NCI-H2107 treated with DMSO at 0.1 percent for 48 hours (cell line): ENCODE measurements around the gene UBE2B.
A peak's percentile ranks its signal among the peaks of the same experiment; 100 is the strongest.
"Not testable (repeated sequence)": the region's sequence is repeated elsewhere in the genome, so short reads cannot be mapped to it uniquely, and the experiment has no call there.

Experiments used
- DNase-seq: peaks from one replicate; lab custom pipeline; 2025; ENCODE audit not compliant: unreplicated experiment; lab: John Stamatoyannopoulos, UW

Gene UBE2B

GRCh38 chr5:134398609-134399155 lies 27.3 kb downstream of the UBE2B start:
- DNase-seq: no peak

GRCh38 chr5:134403951-134404350 lies 32.6 kb downstream of the UBE2B start:
- no peak for DNase-seq

GRCh38 chr5:134406390-134406789 lies 35.0 kb downstream of the UBE2B start:
- no peak for DNase-seq

GRCh38 chr5:134409321-134409720 lies 38.0 kb downstream of the UBE2B start:
- DNase-seq: no peak

GRCh38 chr5:134410822-134411221 lies 39.5 kb downstream of the UBE2B start:
- no peak for DNase-seq

- DNase-seq: no peak
These were observed 39.8 kb downstream of the UBE2B start for GRCh38 chr5:134411228-134411545.

- DNase-seq: peak; percentile 19
These were observed 40.3 kb downstream of the UBE2B start, which contains the start of gene CDKN2AIPNL for GRCh38 chr5:134411546-134412266. CDKN2AIPNL (minus strand) TSS chr5:134411881; CDS start chr5:134411854, 27 bp downstream.

GRCh38 chr5:134413046-134413445 lies 41.7 kb downstream of the UBE2B start:
- no peak for DNase-seq

GRCh38 chr5:134417707-134418106 lies 46.3 kb downstream of the UBE2B start:
- no peak for DNase-seq

GRCh38 chr5:134418958-134419357 lies 47.6 kb downstream of the UBE2B start:
- DNase-seq: no peak

- DNase-seq: no peak
These were observed 49.0 kb downstream of the UBE2B start for GRCh38 chr5:134420343-134420742.

- DNase-seq: not testable (repeated sequence)
These were observed 49.7 kb downstream of the UBE2B start for GRCh38 chr5:134421038-134421437.

- DNase-seq: no peak
These were observed 51.5 kb downstream of the UBE2B start for GRCh38 chr5:134422791-134423365.

GRCh38 chr5:134423376-134423775 lies 52.0 kb downstream of the UBE2B start:
- no peak for DNase-seq

GRCh38 chr5:134426361-134426760 lies 55.0 kb downstream of the UBE2B start:
- DNase-seq: no peak

GRCh38 chr5:134427540-134428041 lies 56.2 kb downstream of the UBE2B start:
- DNase-seq: no peak

GRCh38 chr5:134430001-134430569 lies 58.7 kb downstream of the UBE2B start:
- no peak for DNase-seq

- DNase-seq: no peak
These were observed 60.8 kb downstream of the UBE2B start for GRCh38 chr5:134432174-134432573.

GRCh38 chr5:134432677-134433359 lies 61.4 kb downstream of the UBE2B start:
- DNase-seq: peak; percentile 41

- DNase-seq: no peak
These were observed 64.2 kb downstream of the UBE2B start for GRCh38 chr5:134435560-134435959.

- peak; percentile 41 for DNase-seq
These were observed 65.4 kb downstream of the UBE2B start for GRCh38 chr5:134436523-134437339.
